HCT116 (cell line): ENCODE data around the gene MLC1. TPM values are rescaled to one million over a fixed set of nuclear protein-coding genes. Genes with fewer than 3 reads are reported as not detected.

Source experiments
- ATAC-seq: fragments of 200-7000 bp; cut with Tn5 transposase; 2 replicates; pipeline ENCODE4 v1.9.1; 2020; ENCODE audit warnings: mild to moderate bottlenecking, moderate library complexity
- BruUV-seq: library from RNA; stranded (reverse); fragments of 400-500 nt; replicated peaks from 2 replicates; lab custom pipeline; 2021; lab: Mats Ljungman, UMichigan
- CTCF ChIA-PET: fragments of 300-600 bp; sonication (Branson Sonifier 250); formaldehyde crosslinking; loops from one replicate; lab custom pipeline; 2021; ENCODE audit warnings: antibody characterized with exemption; lab: Charles Lee
- POLR2A ChIA-PET: fragments of 300-600, 350-600 bp; sonication (Branson Sonifier 250); formaldehyde crosslinking; loops from one replicate; lab custom pipeline; 2021; ENCODE audit warnings: antibody characterized with exemption; lab: Charles Lee
- RAD21 ChIA-PET, 2 experiments: fragments of 300-600 bp; sonication (Branson Sonifier 250); formaldehyde crosslinking; loops; one replicate each; lab custom pipeline; 2023; ENCODE audit warnings: low total read pairs in 2 of 2; ENCODE audit not compliant: uncharacterized antibody in 2 of 2, unreplicated experiment in 2 of 2, low non-redundant PET in 1 of 2; lab: Charles Lee
- DNase-seq: peaks from one replicate; pipeline ENCODE4 v3.0.0-alpha.2; 2010; ENCODE audit warnings: low read depth, low spot score
- H2AFZ ChIP-seq: fragments of 200-600 bp; shearing (Covaris generic), sonication (generic); 2 replicates; pipeline ENCODE4 v1.6.1; 2017; ENCODE audit warnings: low read depth, mixed run types, mixed read lengths, antibody characterized with exemption, low read length; ENCODE audit not compliant: poor library complexity, severe bottlenecking
- H3K27ac ChIP-seq: 2 replicates; pipeline ENCODE4 v1.5.1; 2012; ENCODE audit warnings: low read depth, low read length
- H3K27me3 ChIP-seq: fragments of 200-600 bp; sonication (generic); 2 replicates; pipeline ENCODE4 v1.6.1; 2016; ENCODE audit warnings: mixed run types, low read length, mixed read lengths; ENCODE audit not compliant: insufficient read depth
- H3K36me3 ChIP-seq, 2 experiments: fragments of 200-500 bp in 1 of 2; fragments of 200-600 bp in 1 of 2; sonication (Bioruptor generic) in 1 of 2; sonication (generic) in 1 of 2; 2 replicates each; pipeline versions ENCODE4 v1.5.1 to v1.6.1; 2014 to 2016; ENCODE audit warnings: low read length in 2 of 2, inconsistent platforms in 1 of 2, mixed read lengths in 1 of 2, mixed run types in 1 of 2; ENCODE audit not compliant: insufficient read depth in 2 of 2, control insufficient read depth in 1 of 2
- H3K4me1 ChIP-seq, 2 experiments: fragments of 200-600 bp in 1 of 2; sonication (generic) in 1 of 2; 2 replicates each; pipeline versions ENCODE4 v1.5.1 to v1.6.1; 2012 to 2017; ENCODE audit warnings: low read length in 2 of 2, inconsistent platforms in 1 of 2, mild to moderate bottlenecking in 1 of 2, mixed read lengths in 1 of 2, mixed run types in 1 of 2, moderate library complexity in 1 of 2; ENCODE audit not compliant: insufficient read depth in 2 of 2, control insufficient read depth in 1 of 2
- H3K4me2 ChIP-seq: fragments of 200-600 bp; sonication (generic); 2 replicates; pipeline ENCODE4 v1.6.1; 2017; ENCODE audit warnings: mixed run types, low read length, mixed read lengths
- H3K4me3 ChIP-seq, 2 experiments: fragments of 200-600 bp in 1 of 2; sonication (generic) in 1 of 2; replicated peaks in 1 of 2; 2 replicates each; pipeline ENCODE4 v1.5.1; 2011 to 2016; ENCODE audit warnings: low read length in 2 of 2, control low read depth in 1 of 2, low read depth in 1 of 2, mild to moderate bottlenecking in 1 of 2, mixed read lengths in 1 of 2, mixed run types in 1 of 2
- H3K79me2 ChIP-seq: fragments of 200-600 bp; sonication (generic); 2 replicates; pipeline ENCODE4 v1.6.1; 2017; ENCODE audit warnings: mild to moderate bottlenecking, mixed run types, low read length, moderate library complexity, mixed read lengths; ENCODE audit not compliant: insufficient read depth
- H3K9ac ChIP-seq: fragments of 200-600 bp; sonication (generic); 2 replicates; pipeline ENCODE4 v1.6.1; 2016; ENCODE audit warnings: low read length, mixed read lengths
- H3K9me2 ChIP-seq: fragments of 200-600 bp; sonication (generic), shearing (Covaris generic); 2 replicates; pipeline ENCODE4 v1.6.1; 2017; ENCODE audit warnings: mixed run types, mild to moderate bottlenecking, moderate library complexity; ENCODE audit not compliant: insufficient read depth
- H3K9me3 ChIP-seq, 2 experiments: fragments of 200-500 bp in 1 of 2; fragments of 200-600 bp in 1 of 2; sonication (Bioruptor generic) in 1 of 2; sonication (generic) in 1 of 2; 2 replicates each; pipeline ENCODE4 v1.6.1; 2014 to 2017; ENCODE audit warnings: low read length in 2 of 2, mixed read lengths in 2 of 2, inconsistent platforms in 1 of 2, low read depth in 1 of 2, mild to moderate bottlenecking in 1 of 2, mixed run types in 1 of 2, moderate library complexity in 1 of 2; ENCODE audit not compliant: control insufficient read depth in 1 of 2, insufficient read depth in 1 of 2
- H4K20me1 ChIP-seq: fragments of 200-600 bp; sonication (generic), shearing (Covaris generic); 2 replicates; pipeline ENCODE4 v1.6.1; 2017; ENCODE audit warnings: mixed run types, mild to moderate bottlenecking, moderate library complexity; ENCODE audit not compliant: insufficient read depth
- EZH2phosphoT487 ChIP-seq: fragments of 200-600 bp; IDR thresholded peaks from 2 replicates; pipeline ENCODE4 v1.6.1; 2018; ENCODE audit warnings: antibody characterized with exemption, borderline replicate concordance
- FOSL1 ChIP-seq: IDR thresholded peaks from 2 replicates; pipeline ENCODE4 v1.6.1; 2012; ENCODE audit warnings: low read depth
- JUND ChIP-seq: IDR thresholded peaks from 2 replicates; pipeline ENCODE4 v1.6.1; 2012
- POLR2A ChIP-seq: IDR thresholded peaks from 2 replicates; pipeline ENCODE4 v1.7.0; 2011; ENCODE audit warnings: borderline replicate concordance; ENCODE audit not compliant: insufficient read depth, insufficient read length; ENCODE audit errors: extremely low read depth
- POLR2AphosphoS5 ChIP-seq: IDR thresholded peaks from 2 replicates; pipeline ENCODE4 v1.6.1; 2011; ENCODE audit warnings: mild to moderate bottlenecking, low read depth, low read length, moderate library complexity
- RAD21 ChIP-seq: IDR thresholded peaks from 2 replicates; pipeline ENCODE4 v1.6.1; 2012; ENCODE audit warnings: low read depth, mild to moderate bottlenecking
- SP1 ChIP-seq: IDR thresholded peaks from 2 replicates; pipeline ENCODE4 v1.6.1; 2012; ENCODE audit warnings: low read depth
- SRF ChIP-seq: IDR thresholded peaks from 2 replicates; pipeline ENCODE4 v1.6.1; 2012; ENCODE audit warnings: low read depth
- TCF7L2 ChIP-seq: IDR thresholded peaks from 2 replicates; pipeline ENCODE4 v1.7.0; 2011; ENCODE audit warnings: borderline replicate concordance, inconsistent platforms; ENCODE audit not compliant: insufficient read depth, insufficient read length; ENCODE audit errors: extremely low read depth
- intact Hi-C: fragments of 100-400 bp; cut with micrococcal nuclease; formaldehyde crosslinking; loops from 2 replicates; pipeline ENCODE4 v1.10.0; 2022
- total RNA-seq: library from RNA; stranded (reverse); gene quantifications from one replicate; pipeline ENCODE4 v1.2.1, GENCODE V29; 2021; ENCODE audit not compliant: unreplicated experiment
- TF ChIP-seq, protein P1 (sequence below): IDR thresholded peaks from 2 replicates; pipeline ENCODE4 v1.6.1; 2011; ENCODE audit warnings: mild to moderate bottlenecking, low read length, moderate library complexity; ENCODE audit not compliant: insufficient replicate concordance; ENCODE audit errors: extremely low read depth
- TF ChIP-seq, protein P2 (sequence below): IDR thresholded peaks from 2 replicates; pipeline ENCODE4 v1.6.1; 2012

MLC1 gene
- total RNA-seq, 1 experiment from 2014 or later = not detected

DNA sequence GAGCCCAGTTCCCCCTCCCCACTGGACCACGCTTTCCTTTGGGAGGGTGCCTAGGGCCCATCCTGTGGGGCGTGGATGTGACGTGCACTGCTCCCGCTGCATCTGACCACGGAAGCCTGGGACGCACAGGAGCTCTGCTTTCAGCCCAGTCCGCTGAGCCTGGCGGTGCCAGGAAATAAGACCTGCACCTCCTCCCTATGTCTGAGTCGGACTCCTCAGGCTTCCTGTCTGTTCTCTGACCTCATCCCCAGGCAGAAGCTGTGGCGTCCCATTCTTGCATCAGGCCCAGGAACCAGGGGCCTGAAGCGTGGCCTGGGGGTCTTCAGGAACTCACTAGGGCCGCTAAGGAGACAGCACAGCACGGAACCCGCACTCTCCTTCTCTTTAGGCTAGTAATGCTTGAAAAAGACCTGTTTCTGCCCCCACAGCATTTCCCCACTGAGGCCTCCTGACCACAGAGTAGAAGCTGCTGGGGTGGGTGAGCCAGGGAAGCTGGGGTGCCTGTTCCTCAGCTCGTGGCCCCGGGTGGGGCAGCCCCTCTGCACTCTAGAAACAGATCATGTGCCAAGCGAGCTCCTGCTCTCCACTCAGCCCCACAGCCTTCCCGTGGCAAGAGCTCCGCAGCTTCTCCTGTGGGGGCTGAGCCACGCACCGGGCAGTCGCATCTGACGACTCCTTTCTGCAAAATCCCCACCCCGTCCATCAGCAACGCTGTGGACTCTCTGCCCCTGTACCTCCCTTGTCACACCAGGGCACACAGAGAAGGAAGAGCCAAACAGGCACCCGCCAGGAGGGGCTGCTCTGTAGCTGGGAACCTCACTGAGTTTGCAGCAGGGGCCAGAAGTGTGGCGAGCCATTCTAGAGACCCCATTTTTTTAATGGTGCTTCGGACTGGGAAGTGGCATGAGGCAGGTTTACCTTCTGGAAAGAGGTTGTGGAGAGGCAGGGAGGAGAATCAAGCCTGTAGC is 27.2 kb upstream of the MLC1 start:
- RAD21 ChIA-PET = no interaction called here
- no peak for ATAC-seq
- no peak for DNase-seq
- no peak overlapping the region for H3K27ac ChIP-seq
- 0 out of 4 replicates have a peak, but pooled peaks cover 0 to 2% of the 10 kb centered on the region in 2 experiments for H3K4me1 ChIP-seq
- H3K9me3 ChIP-seq = no peaks in the 10 kb centered on the region
- H3K4me3 ChIP-seq = no peak overlapping the region
- BruUV-seq = no TSS peak
- H3K9me2 ChIP-seq = no peaks in the 10 kb centered on the region
- no peak overlapping the region for H3K9ac ChIP-seq
- intact Hi-C loops = no loop called here
- POLR2A ChIA-PET = no interaction called here
- CTCF ChIA-PET = no interaction called here
- H3K36me3 ChIP-seq = no peaks in the 10 kb centered on the region
- H4K20me1 ChIP-seq = no peaks in the 10 kb centered on the region
- H3K27me3 ChIP-seq = no peaks in the 10 kb centered on the region
- H3K4me2 ChIP-seq = no peak overlapping the region
- H3K79me2 ChIP-seq = no peaks in the 10 kb centered on the region
- H2AFZ ChIP-seq = no peak overlapping the region
- TF ChIP-seq SP1 (no peak), POLR2A (no peak), TCF7L2 (no peak), POLR2AphosphoS5 (no peak), FOSL1 (no peak), JUND (no peak), RAD21 (no peak), SRF (no peak), EZH2phosphoT487 (no peak)
- TF ChIP-seq, protein P1, sequence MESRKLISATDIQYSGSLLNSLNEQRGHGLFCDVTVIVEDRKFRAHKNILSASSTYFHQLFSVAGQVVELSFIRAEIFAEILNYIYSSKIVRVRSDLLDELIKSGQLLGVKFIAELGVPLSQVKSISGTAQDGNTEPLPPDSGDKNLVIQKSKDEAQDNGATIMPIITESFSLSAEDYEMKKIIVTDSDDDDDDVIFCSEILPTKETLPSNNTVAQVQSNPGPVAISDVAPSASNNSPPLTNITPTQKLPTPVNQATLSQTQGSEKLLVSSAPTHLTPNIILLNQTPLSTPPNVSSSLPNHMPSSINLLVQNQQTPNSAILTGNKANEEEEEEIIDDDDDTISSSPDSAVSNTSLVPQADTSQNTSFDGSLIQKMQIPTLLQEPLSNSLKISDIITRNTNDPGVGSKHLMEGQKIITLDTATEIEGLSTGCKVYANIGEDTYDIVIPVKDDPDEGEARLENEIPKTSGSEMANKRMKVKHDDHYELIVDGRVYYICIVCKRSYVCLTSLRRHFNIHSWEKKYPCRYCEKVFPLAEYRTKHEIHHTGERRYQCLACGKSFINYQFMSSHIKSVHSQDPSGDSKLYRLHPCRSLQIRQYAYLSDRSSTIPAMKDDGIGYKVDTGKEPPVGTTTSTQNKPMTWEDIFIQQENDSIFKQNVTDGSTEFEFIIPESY = no peak
- TF ChIP-seq, protein P2, sequence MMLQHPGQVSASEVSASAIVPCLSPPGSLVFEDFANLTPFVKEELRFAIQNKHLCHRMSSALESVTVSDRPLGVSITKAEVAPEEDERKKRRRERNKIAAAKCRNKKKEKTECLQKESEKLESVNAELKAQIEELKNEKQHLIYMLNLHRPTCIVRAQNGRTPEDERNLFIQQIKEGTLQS = no peak
- TF ChIP-seq, all 23 proteins: peak for 0
